MCF 10A (cell line): ENCODE measurements around the gene IGFLR1. TPM values are rescaled to one million over a fixed set of nuclear protein-coding genes. Genes with fewer than 3 reads are reported as not detected.
A peak's percentile ranks its signal among the peaks of the same experiment; 100 is the strongest.

Experiments
- BruUV-seq: library from RNA; stranded (reverse); fragments of 400-500 nt; replicated peaks from 2 replicates; lab custom pipeline; 2021; lab: Mats Ljungman, UMichigan
- CTCF ChIA-PET: fragments of 300-600 bp; sonication (Branson Sonifier 250); formaldehyde crosslinking; extraction: SDS; loops from one replicate; lab custom pipeline; 2021; ENCODE audit warnings: antibody characterized with exemption, inconsistent platforms; lab: Yijun Ruan, JAX
- POLR2A ChIA-PET: fragments of 300-600, 350-650 bp; sonication (Branson Sonifier 250); formaldehyde crosslinking; extraction: SDS; loops from one replicate; lab custom pipeline; 2020; ENCODE audit warnings: antibody characterized with exemption, inconsistent platforms; lab: Yijun Ruan, JAX
- DNase-seq: peaks from one replicate; pipeline ENCODE4 v3.0.0-alpha.2; 2018; ENCODE audit not compliant: unreplicated experiment
- H3K27ac Mint-ChIP-seq: one replicate; pipeline ENCODE4 v1.8.0; 2022; ENCODE audit warnings: mild to moderate bottlenecking, low read depth, mixed read lengths; ENCODE audit not compliant: unreplicated experiment
- H3K27me3 Mint-ChIP-seq: one replicate; pipeline ENCODE4 v1.8.0; 2022; ENCODE audit warnings: mixed read lengths; ENCODE audit not compliant: insufficient read depth, unreplicated experiment
- H3K36me3 Mint-ChIP-seq: one replicate; pipeline ENCODE4 v1.8.0; 2022; ENCODE audit warnings: mild to moderate bottlenecking, moderate library complexity, mixed read lengths; ENCODE audit not compliant: insufficient read depth, unreplicated experiment
- H3K4me1 Mint-ChIP-seq: one replicate; pipeline ENCODE4 v1.8.0; 2022; ENCODE audit warnings: mixed read lengths; ENCODE audit not compliant: insufficient read depth, unreplicated experiment
- H3K4me3 Mint-ChIP-seq: one replicate; pipeline ENCODE4 v1.8.0; 2022; ENCODE audit warnings: mild to moderate bottlenecking, moderate library complexity, mixed read lengths; ENCODE audit not compliant: unreplicated experiment
- H3K9me3 Mint-ChIP-seq: one replicate; pipeline ENCODE4 v1.8.0; 2022; ENCODE audit warnings: mixed read lengths; ENCODE audit not compliant: unreplicated experiment
- CTCF ChIP-seq: fragments of 200-600 bp; IDR thresholded peaks from one replicate; pipeline ENCODE4 v1.8.0; 2022; ENCODE audit warnings: antibody characterized with exemption, mild to moderate bottlenecking; ENCODE audit not compliant: unreplicated experiment
- intact Hi-C: fragments of 100-400 bp; cut with micrococcal nuclease; formaldehyde crosslinking; loops from 2 replicates; pipeline ENCODE4 v1.14.1; 2022
- total RNA-seq: library from RNA; stranded (reverse); gene quantifications from 2 replicates; pipeline ENCODE4 v1.2.3, GENCODE V29; 2022

IGFLR1 gene
- total RNA-seq, 1 experiment from 2014 or later, result 4.2 TPM

GRCh38 chr19:35744430-35745327 is 2.4 kb upstream of the IGFLR1 start:
- intact Hi-C loops, result loop anchor here (1.0 kb wide), 1 partner anchor 27 kb away; no protein-coding TSS in a partner anchor
- ChIA-PET POLR2A (interaction anchor here (0.6 to 3.1 kb wide), 14 partner anchors 8 to 470 kb away, joined by 3 to 12 read pairs (median 3); partner anchors contain the start of genes ALKBH6, COX6B1, NFKBID and POLR2I), CTCF (interaction anchor here (0.7 to 1.1 kb wide), 4 partner anchors 26 to 197 kb away, joined by 3 to 7 read pairs (median 3); no protein-coding TSS in a partner anchor)
- peak overlapping the region; percentile 99 for H3K4me3 Mint-ChIP-seq
- BruUV-seq, result TSS peak; percentile 71
- peaks cover 31% of the 10 kb centered on the region for H3K36me3 Mint-ChIP-seq
- no peaks in the 10 kb centered on the region for H3K9me3 Mint-ChIP-seq
- H3K27me3 Mint-ChIP-seq, result no peaks in the 10 kb centered on the region
- H3K27ac Mint-ChIP-seq, result peak overlapping the region; percentile 100
- peak; percentile 97 for DNase-seq
- H3K4me1 Mint-ChIP-seq, result peaks cover 28% of the 10 kb centered on the region
- no peak for TF ChIP-seq CTCF

GRCh38 chr19:35743640-35744429 is 1.6 kb upstream of the IGFLR1 start:
- Mint-ChIP-seq H3K9me3 (no peaks in the 10 kb centered on the region), H3K27ac (no peak overlapping the region), H3K4me1 (peaks cover 20% of the 10 kb centered on the region), H3K27me3 (no peaks in the 10 kb centered on the region), H3K36me3 (peaks cover 31% of the 10 kb centered on the region), H3K4me3 (peak overlapping the region; percentile 99)
- POLR2A ChIA-PET, result interaction anchor here (0.7 to 3.1 kb wide), 3 partner anchors 12 to 100 kb away, joined by 3 to 12 read pairs (median 5); no protein-coding TSS in a partner anchor
- DNase-seq, result no peak
- BruUV-seq, result no TSS peak
- CTCF ChIA-PET, result interaction anchor here (0.7 to 0.9 kb wide), 3 partner anchors 188 to 196 kb away, joined by 3 read pairs; no protein-coding TSS in a partner anchor
- intact Hi-C loops, result no loop called here
- TF ChIP-seq CTCF, result no peak

GRCh38 chr19:35741203-35741515 is 1.1 kb downstream of the IGFLR1 start:
- ChIA-PET CTCF (no interaction called here), POLR2A (interaction anchor here (0.6 to 2.0 kb wide), 8 partner anchors 10 to 162 kb away, joined by 3 to 9 read pairs (median 4); no protein-coding TSS in a partner anchor)
- TF ChIP-seq CTCF, result no peak
- Mint-ChIP-seq H3K4me1 (peaks cover 16% of the 10 kb centered on the region), H3K4me3 (peak overlapping the region; percentile 72), H3K27ac (no peak overlapping the region), H3K27me3 (no peaks in the 10 kb centered on the region), H3K36me3 (peaks cover 39% of the 10 kb centered on the region), H3K9me3 (no peaks in the 10 kb centered on the region)
- intact Hi-C loops, result no loop called here
- DNase-seq, result no peak
- no TSS peak for BruUV-seq
